ENCODE measurements around the gene SELENOW. TPM values are rescaled to one million over a fixed set of nuclear protein-coding genes. Genes with fewer than 3 reads are reported as not detected.

The SELENOW gene
- total and polyA plus RNA-seq, 4 donors: 28.2 to 102 (median 67.4) TPM

DNA sequence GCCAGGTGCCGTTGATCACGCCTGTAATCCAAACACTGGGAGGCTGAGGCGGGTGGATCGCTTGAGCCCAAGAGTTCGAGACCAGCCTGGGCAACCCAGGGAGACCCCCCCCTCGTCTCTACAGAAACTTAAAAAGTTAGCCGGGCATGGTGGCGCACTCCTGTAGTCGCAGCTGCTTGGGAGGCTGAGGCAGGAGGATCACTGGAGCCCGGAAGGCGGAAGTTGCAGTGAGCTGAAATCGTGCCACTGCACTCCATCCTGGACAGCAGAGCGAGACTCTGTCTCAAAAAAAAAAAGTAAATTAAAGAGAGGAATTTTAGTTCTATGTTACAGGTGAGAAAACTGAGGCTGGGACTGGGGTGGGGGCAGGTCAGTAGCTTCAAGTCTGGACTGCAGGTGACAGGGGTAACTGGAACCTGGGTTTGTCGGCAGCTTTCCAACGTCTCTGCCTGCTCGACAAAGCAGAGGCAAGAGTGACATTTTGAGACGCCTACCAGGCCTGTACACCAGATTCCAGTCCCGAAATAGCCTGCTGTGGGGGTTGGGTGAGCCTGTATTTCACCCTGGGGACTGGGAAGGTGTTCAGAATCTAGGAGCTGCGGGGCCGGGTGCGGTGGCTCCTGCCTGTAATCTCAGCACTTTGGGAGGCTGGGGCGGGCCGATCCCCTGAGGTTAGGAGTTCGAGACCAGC is 1.2 kb downstream of the SELENOW start:
- no peak for DNase-seq (ENCODE audit: low spot score)
- Histone ChIP-seq H3K4me3 (ENCODE audit: low read depth in 1 of 3, low read length in 3 of 3) (peak overlapping the region in 2 of 3 donors; percentile 84 to 87), H3K27ac (ENCODE audit: low read depth in 1 of 2, low read length in 2 of 2) (peak overlapping the region; percentile 83 to 90), H3K4me1 (ENCODE audit: control insufficient read depth in 4 of 4, insufficient read depth in 4 of 4, low read length in 3 of 4) (peaks cover 4 to 11% (median 9%) of the 10 kb centered on the region in 4 donors), H3K9me3 (ENCODE audit: control insufficient read depth in 4 of 4, low read length in 3 of 4) (no peaks in the 10 kb centered on the region), H3K27me3 (ENCODE audit: control insufficient read depth in 4 of 4, insufficient read depth in 4 of 4, low read length in 3 of 4) (no peaks in the 10 kb centered on the region), H3K9ac (ENCODE audit: low read depth in 1 of 2, low read length in 2 of 2) (peak overlapping the region; percentile 77 to 93), H3K36me3 (ENCODE audit: control insufficient read depth in 4 of 4, insufficient read depth in 3 of 4, low read depth in 1 of 4, low read length in 3 of 4) (peaks cover 0 to 9% (median 2%) of the 10 kb centered on the region in 4 donors)
- no peak for TF ChIP-seq RAD21 (IDR thresholded peaks at IDR 0.05)
- no peak for TF ChIP-seq FOXA2 (IDR thresholded peaks at IDR 0.05)
- TF ChIP-seq JUND (IDR thresholded peaks at IDR 0.05): no peak
- no peak for TF ChIP-seq FOXA1 (IDR thresholded peaks at IDR 0.05)
- TF ChIP-seq TAF1 (conservative IDR thresholded peaks at IDR 0.05): no peak
- no peak for TF ChIP-seq HNF4G (IDR thresholded peaks at IDR 0.05)
- no peak for TF ChIP-seq EGR1 (IDR thresholded peaks at IDR 0.05; ENCODE audit: low read depth in 2 of 2)
- TF ChIP-seq, protein P1, sequence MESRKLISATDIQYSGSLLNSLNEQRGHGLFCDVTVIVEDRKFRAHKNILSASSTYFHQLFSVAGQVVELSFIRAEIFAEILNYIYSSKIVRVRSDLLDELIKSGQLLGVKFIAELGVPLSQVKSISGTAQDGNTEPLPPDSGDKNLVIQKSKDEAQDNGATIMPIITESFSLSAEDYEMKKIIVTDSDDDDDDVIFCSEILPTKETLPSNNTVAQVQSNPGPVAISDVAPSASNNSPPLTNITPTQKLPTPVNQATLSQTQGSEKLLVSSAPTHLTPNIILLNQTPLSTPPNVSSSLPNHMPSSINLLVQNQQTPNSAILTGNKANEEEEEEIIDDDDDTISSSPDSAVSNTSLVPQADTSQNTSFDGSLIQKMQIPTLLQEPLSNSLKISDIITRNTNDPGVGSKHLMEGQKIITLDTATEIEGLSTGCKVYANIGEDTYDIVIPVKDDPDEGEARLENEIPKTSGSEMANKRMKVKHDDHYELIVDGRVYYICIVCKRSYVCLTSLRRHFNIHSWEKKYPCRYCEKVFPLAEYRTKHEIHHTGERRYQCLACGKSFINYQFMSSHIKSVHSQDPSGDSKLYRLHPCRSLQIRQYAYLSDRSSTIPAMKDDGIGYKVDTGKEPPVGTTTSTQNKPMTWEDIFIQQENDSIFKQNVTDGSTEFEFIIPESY (IDR thresholded peaks at IDR 0.05): no peak
- TF ChIP-seq, protein P2, sequence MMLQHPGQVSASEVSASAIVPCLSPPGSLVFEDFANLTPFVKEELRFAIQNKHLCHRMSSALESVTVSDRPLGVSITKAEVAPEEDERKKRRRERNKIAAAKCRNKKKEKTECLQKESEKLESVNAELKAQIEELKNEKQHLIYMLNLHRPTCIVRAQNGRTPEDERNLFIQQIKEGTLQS (IDR thresholded peaks at IDR 0.05): no peak
- TF ChIP-seq, protein P3, sequence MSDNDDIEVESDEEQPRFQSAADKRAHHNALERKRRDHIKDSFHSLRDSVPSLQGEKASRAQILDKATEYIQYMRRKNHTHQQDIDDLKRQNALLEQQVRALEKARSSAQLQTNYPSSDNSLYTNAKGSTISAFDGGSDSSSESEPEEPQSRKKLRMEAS (IDR thresholded peaks at IDR 0.05): no peak
- no peak for TF ChIP-seq HNF4A (conservative IDR thresholded peaks at IDR 0.05)
- TF ChIP-seq SP1 (IDR thresholded peaks at IDR 0.05): no peak
- TF ChIP-seq YY1 (IDR thresholded peaks at IDR 0.05): no peak
- no peak for TF ChIP-seq GABPA (IDR thresholded peaks at IDR 0.05 in 1 of 2, conservative IDR thresholded peaks at IDR 0.05 in 1 of 2)
- WGBS: 77% methylated on average over 24 of the region's 24 CpGs

DNA sequence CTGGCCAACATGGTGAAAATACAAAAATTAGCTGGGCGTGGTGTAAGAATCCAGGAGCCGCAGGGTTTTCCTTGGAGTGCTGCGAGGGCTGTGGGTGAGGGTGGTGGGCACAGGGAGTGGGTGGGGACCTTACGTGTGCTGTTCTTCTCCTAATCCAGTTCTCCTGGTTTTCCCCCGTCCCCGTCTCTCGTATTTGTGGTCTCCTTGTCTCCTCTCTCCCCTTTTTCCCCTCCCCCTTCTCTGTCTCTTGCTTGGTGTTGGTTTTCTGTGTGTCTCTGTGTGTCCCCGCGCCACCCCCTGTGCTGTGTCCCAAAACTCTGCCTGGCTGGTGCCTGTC is 1.7 kb downstream of the SELENOW start:
- Histone ChIP-seq H3K9ac (ENCODE audit: low read depth in 1 of 2, low read length in 2 of 2) (no peak overlapping the region), H3K27me3 (ENCODE audit: control insufficient read depth in 4 of 4, insufficient read depth in 4 of 4, low read length in 3 of 4) (no peaks in the 10 kb centered on the region), H3K4me3 (ENCODE audit: low read depth in 1 of 3, low read length in 3 of 3) (no peak overlapping the region), H3K9me3 (ENCODE audit: control insufficient read depth in 4 of 4, low read length in 3 of 4) (no peaks in the 10 kb centered on the region), H3K36me3 (ENCODE audit: control insufficient read depth in 4 of 4, insufficient read depth in 3 of 4, low read depth in 1 of 4, low read length in 3 of 4) (peaks cover 0 to 10% (median 2%) of the 10 kb centered on the region in 4 donors), H3K27ac (ENCODE audit: low read depth in 1 of 2, low read length in 2 of 2) (no peak overlapping the region), H3K4me1 (ENCODE audit: control insufficient read depth in 4 of 4, insufficient read depth in 4 of 4, low read length in 3 of 4) (peaks cover 4 to 11% (median 9%) of the 10 kb centered on the region in 4 donors)
- no peak for DNase-seq (ENCODE audit: low spot score)
- WGBS: 88% methylated on average over 9 of the region's 9 CpGs
- no peak for TF ChIP-seq RXRA (IDR thresholded peaks at IDR 0.05)
- no peak for TF ChIP-seq YY1 (IDR thresholded peaks at IDR 0.05)
- TF ChIP-seq GABPA (IDR thresholded peaks at IDR 0.05 in 1 of 2, conservative IDR thresholded peaks at IDR 0.05 in 1 of 2): no peak
- TF ChIP-seq, protein P4, sequence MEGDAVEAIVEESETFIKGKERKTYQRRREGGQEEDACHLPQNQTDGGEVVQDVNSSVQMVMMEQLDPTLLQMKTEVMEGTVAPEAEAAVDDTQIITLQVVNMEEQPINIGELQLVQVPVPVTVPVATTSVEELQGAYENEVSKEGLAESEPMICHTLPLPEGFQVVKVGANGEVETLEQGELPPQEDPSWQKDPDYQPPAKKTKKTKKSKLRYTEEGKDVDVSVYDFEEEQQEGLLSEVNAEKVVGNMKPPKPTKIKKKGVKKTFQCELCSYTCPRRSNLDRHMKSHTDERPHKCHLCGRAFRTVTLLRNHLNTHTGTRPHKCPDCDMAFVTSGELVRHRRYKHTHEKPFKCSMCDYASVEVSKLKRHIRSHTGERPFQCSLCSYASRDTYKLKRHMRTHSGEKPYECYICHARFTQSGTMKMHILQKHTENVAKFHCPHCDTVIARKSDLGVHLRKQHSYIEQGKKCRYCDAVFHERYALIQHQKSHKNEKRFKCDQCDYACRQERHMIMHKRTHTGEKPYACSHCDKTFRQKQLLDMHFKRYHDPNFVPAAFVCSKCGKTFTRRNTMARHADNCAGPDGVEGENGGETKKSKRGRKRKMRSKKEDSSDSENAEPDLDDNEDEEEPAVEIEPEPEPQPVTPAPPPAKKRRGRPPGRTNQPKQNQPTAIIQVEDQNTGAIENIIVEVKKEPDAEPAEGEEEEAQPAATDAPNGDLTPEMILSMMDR (IDR thresholded peaks at IDR 0.05; ENCODE audit: low read depth, low read length, missing input control): no peak
- TF ChIP-seq FOXA2 (IDR thresholded peaks at IDR 0.05): no peak
- TF ChIP-seq, protein P2 (IDR thresholded peaks at IDR 0.05): no peak
- TF ChIP-seq FOXA1 (IDR thresholded peaks at IDR 0.05): no peak
- no peak for TF ChIP-seq EGR1 (IDR thresholded peaks at IDR 0.05; ENCODE audit: low read depth in 2 of 2)
- no peak for TF ChIP-seq JUND (IDR thresholded peaks at IDR 0.05)
- no peak for TF ChIP-seq SP1 (IDR thresholded peaks at IDR 0.05)
- no peak for TF ChIP-seq NR2F2 (IDR thresholded peaks at IDR 0.05)
- TF ChIP-seq, protein P1 (IDR thresholded peaks at IDR 0.05): no peak
- TF ChIP-seq, protein P5, sequence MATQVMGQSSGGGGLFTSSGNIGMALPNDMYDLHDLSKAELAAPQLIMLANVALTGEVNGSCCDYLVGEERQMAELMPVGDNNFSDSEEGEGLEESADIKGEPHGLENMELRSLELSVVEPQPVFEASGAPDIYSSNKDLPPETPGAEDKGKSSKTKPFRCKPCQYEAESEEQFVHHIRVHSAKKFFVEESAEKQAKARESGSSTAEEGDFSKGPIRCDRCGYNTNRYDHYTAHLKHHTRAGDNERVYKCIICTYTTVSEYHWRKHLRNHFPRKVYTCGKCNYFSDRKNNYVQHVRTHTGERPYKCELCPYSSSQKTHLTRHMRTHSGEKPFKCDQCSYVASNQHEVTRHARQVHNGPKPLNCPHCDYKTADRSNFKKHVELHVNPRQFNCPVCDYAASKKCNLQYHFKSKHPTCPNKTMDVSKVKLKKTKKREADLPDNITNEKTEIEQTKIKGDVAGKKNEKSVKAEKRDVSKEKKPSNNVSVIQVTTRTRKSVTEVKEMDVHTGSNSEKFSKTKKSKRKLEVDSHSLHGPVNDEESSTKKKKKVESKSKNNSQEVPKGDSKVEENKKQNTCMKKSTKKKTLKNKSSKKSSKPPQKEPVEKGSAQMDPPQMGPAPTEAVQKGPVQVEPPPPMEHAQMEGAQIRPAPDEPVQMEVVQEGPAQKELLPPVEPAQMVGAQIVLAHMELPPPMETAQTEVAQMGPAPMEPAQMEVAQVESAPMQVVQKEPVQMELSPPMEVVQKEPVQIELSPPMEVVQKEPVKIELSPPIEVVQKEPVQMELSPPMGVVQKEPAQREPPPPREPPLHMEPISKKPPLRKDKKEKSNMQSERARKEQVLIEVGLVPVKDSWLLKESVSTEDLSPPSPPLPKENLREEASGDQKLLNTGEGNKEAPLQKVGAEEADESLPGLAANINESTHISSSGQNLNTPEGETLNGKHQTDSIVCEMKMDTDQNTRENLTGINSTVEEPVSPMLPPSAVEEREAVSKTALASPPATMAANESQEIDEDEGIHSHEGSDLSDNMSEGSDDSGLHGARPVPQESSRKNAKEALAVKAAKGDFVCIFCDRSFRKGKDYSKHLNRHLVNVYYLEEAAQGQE (IDR thresholded peaks at IDR 0.05): no peak
- TF ChIP-seq, protein P3 (IDR thresholded peaks at IDR 0.05): no peak
- TF ChIP-seq HNF4G (IDR thresholded peaks at IDR 0.05): no peak
- no peak for TF ChIP-seq TAF1 (conservative IDR thresholded peaks at IDR 0.05)
- TF ChIP-seq HNF4A (conservative IDR thresholded peaks at IDR 0.05): no peak
